H1 (cell line): ENCODE results near the gene TIMM10B. TPM values are rescaled to one million over a fixed set of nuclear protein-coding genes. Genes with fewer than 3 reads are reported as not detected.

ENCODE experiments used
- CTCF ChIA-PET: fragments of 300-600 bp; sonication (Branson Sonifier 250); formaldehyde crosslinking; loops from one replicate; lab custom pipeline; 2021; ENCODE audit not compliant: partially characterized antibody; lab: Charles Lee
- POLR2A ChIA-PET: fragments of 300-600 bp; sonication (Branson Sonifier 250); formaldehyde crosslinking; loops from one replicate; lab custom pipeline; 2021; ENCODE audit warnings: inconsistent platforms; ENCODE audit not compliant: partially characterized antibody; lab: Charles Lee
- DNase-seq, 2 experiments: peaks; one replicate each; pipeline versions ENCODE4 v3.0.0 to v3.0.0-alpha.2; 2010 to 2022; ENCODE audit warnings: low spot score in 2 of 2, low read depth in 1 of 2, mixed read lengths in 1 of 2
- FAIRE-seq: peaks from 2 replicates; lab custom pipeline; 2011; peaks lifted over from hg19 to GRCh38; lab: Jason Lieb, UNC
- H2AFZ ChIP-seq: 2 replicates; pipeline ENCODE4 v1.8.1; 2012; ENCODE audit warnings: low read length, inconsistent platforms
- H2AK5ac ChIP-seq: 2 replicates; pipeline ENCODE4 v1.6.1; 2013; ENCODE audit warnings: low read depth, low read length
- H2BK120ac ChIP-seq: replicated peaks from 2 replicates; pipeline ENCODE3; 2013; ENCODE audit warnings: low read depth, low read length, inconsistent platforms
- H2BK12ac ChIP-seq: 2 replicates; pipeline ENCODE4 v1.6.1; 2013; ENCODE audit warnings: low read depth, low read length
- H2BK15ac ChIP-seq: 2 replicates; pipeline ENCODE4 v1.6.1; 2013; ENCODE audit warnings: low read length
- H2BK20ac ChIP-seq: 2 replicates; pipeline ENCODE4 v1.6.1; 2013; ENCODE audit warnings: low read length
- H2BK5ac ChIP-seq: 2 replicates; pipeline ENCODE4 v1.6.1; 2013; ENCODE audit warnings: low read depth, low read length
- H3K14ac ChIP-seq: 2 replicates; pipeline ENCODE4 v1.6.1; 2013; ENCODE audit warnings: inconsistent platforms; ENCODE audit not compliant: insufficient read length
- H3K18ac ChIP-seq: 2 replicates; pipeline ENCODE4 v1.6.1; 2013; ENCODE audit warnings: low read length; ENCODE audit errors: extremely low read depth
- H3K23ac ChIP-seq: 2 replicates; pipeline ENCODE4 v1.6.1; 2013; ENCODE audit warnings: inconsistent platforms; ENCODE audit not compliant: insufficient read length
- H3K23me2 ChIP-seq: 2 replicates; pipeline ENCODE4 v1.6.1; 2013; ENCODE audit warnings: low read depth, low read length
- H3K27ac ChIP-seq: 2 replicates; pipeline ENCODE4 v1.6.1; 2011; ENCODE audit warnings: low read depth, low read length, inconsistent platforms
- H3K27me3 ChIP-seq, 4 experiments: replicated peaks in 1 of 4; 1 replicate in 1 of 4; 2 replicates in 3 of 4; pipeline versions ENCODE4 v1.6.1 to v1.8.1; 2011 to 2013; ENCODE audit warnings: low read length in 3 of 4, mild to moderate bottlenecking in 3 of 4, inconsistent platforms in 2 of 4, mixed read lengths in 2 of 4, moderate library complexity in 1 of 4; ENCODE audit not compliant: control insufficient read depth in 3 of 4, insufficient read depth in 3 of 4; ENCODE audit errors: extremely low read depth in 1 of 4
- H3K36me3 ChIP-seq, 4 experiments: 2 replicates each; pipeline versions ENCODE4 v1.6.1 to v1.8.1; 2011 to 2013; ENCODE audit warnings: mild to moderate bottlenecking in 4 of 4, low read length in 3 of 4, moderate library complexity in 2 of 4, control low read depth in 1 of 4, inconsistent platforms in 1 of 4; ENCODE audit not compliant: insufficient read depth in 4 of 4, control insufficient read depth in 2 of 4
- H3K4ac ChIP-seq: replicated peaks from 2 replicates; pipeline ENCODE3; 2013; ENCODE audit warnings: low read length, low read depth, mixed read lengths, inconsistent platforms; ENCODE audit not compliant: insufficient read length
- H3K4me1 ChIP-seq, 4 experiments: replicated peaks in 1 of 4; 1 replicate in 1 of 4; 2 replicates in 3 of 4; pipeline versions ENCODE4 v1.6.1 to v1.8.1; 2011 to 2013; ENCODE audit warnings: low read length in 3 of 4, inconsistent platforms in 2 of 4, mixed read lengths in 1 of 4; ENCODE audit not compliant: insufficient read depth in 4 of 4, control insufficient read depth in 3 of 4
- H3K4me2 ChIP-seq, 2 experiments: 2 replicates each; pipeline versions ENCODE4 v1.6.1 to v1.8.1; 2011 to 2013; ENCODE audit warnings: low read depth in 2 of 2, low read length in 2 of 2, control low read depth in 1 of 2, inconsistent platforms in 1 of 2, mild to moderate bottlenecking in 1 of 2; ENCODE audit not compliant: insufficient read depth in 1 of 2
- H3K4me3 ChIP-seq, 4 experiments: fragments of 200-600, 300-600 bp in 1 of 4; sonication (generic), shearing (Covaris generic), sonication (Bioruptor Twin) in 1 of 4; 2 replicates each; pipeline versions ENCODE4 v1.5.1 to v1.8.1; 2011 to 2016; ENCODE audit warnings: low read length in 4 of 4, low read depth in 3 of 4, control low read depth in 2 of 4, inconsistent platforms in 2 of 4, mild to moderate bottlenecking in 2 of 4, mixed read lengths in 1 of 4, moderate library complexity in 1 of 4; ENCODE audit not compliant: insufficient read depth in 2 of 4; ENCODE audit errors: extremely low read depth in 1 of 4
- H3K56ac ChIP-seq: replicated peaks from 2 replicates; pipeline ENCODE3; 2013; ENCODE audit warnings: low read depth, mild to moderate bottlenecking, mixed read lengths, low read length, inconsistent platforms; ENCODE audit not compliant: insufficient read length
- H3K79me1 ChIP-seq: 2 replicates; pipeline ENCODE4 v1.6.1; 2013; ENCODE audit warnings: low read depth, low read length, control low read depth
- H3K79me2 ChIP-seq, 2 experiments: 2 replicates each; pipeline versions ENCODE4 v1.6.1 to v1.8.1; 2012 to 2013; ENCODE audit warnings: low read length in 2 of 2, mild to moderate bottlenecking in 2 of 2, inconsistent platforms in 1 of 2; ENCODE audit not compliant: insufficient read depth in 2 of 2, control insufficient read depth in 1 of 2
- H3K9ac ChIP-seq, 4 experiments: replicated peaks in 1 of 4; 1 replicate in 1 of 4; 2 replicates in 3 of 4; pipeline versions ENCODE4 v1.6.1 to v1.8.1; 2011 to 2013; ENCODE audit warnings: low read depth in 3 of 4, low read length in 3 of 4, control low read depth in 2 of 4, mild to moderate bottlenecking in 2 of 4, moderate library complexity in 2 of 4, inconsistent platforms in 1 of 4; ENCODE audit errors: extremely low read depth in 1 of 4
- H3K9me3 ChIP-seq, 2 experiments: 2 replicates each; pipeline versions ENCODE4 v1.6.1 to v1.8.1; 2012 to 2013; ENCODE audit warnings: mild to moderate bottlenecking in 2 of 2, moderate library complexity in 2 of 2, control low read depth in 1 of 2, inconsistent platforms in 1 of 2, low read depth in 1 of 2, low read length in 1 of 2, mixed read lengths in 1 of 2; ENCODE audit not compliant: insufficient read depth in 2 of 2
- H4K20me1 ChIP-seq, 2 experiments: replicated peaks in 1 of 2; 2 replicates each; pipeline versions ENCODE3 to v1.8.1; 2011 to 2013; ENCODE audit warnings: inconsistent platforms in 2 of 2, low read length in 2 of 2, mild to moderate bottlenecking in 1 of 2; ENCODE audit not compliant: insufficient read depth in 2 of 2, control insufficient read depth in 1 of 2
- H4K5ac ChIP-seq: 2 replicates; pipeline ENCODE4 v1.6.1; 2013; ENCODE audit warnings: low read length, low read depth, mixed read lengths, inconsistent platforms; ENCODE audit not compliant: insufficient read length
- H4K8ac ChIP-seq: 2 replicates; pipeline ENCODE4 v1.8.0; 2013; ENCODE audit warnings: mild to moderate bottlenecking, moderate library complexity, low read length, inconsistent platforms; ENCODE audit not compliant: insufficient read depth; ENCODE audit errors: extremely low read depth
- H4K91ac ChIP-seq: replicated peaks from 2 replicates; pipeline ENCODE3; 2013; ENCODE audit warnings: low read length, mixed read lengths, inconsistent platforms; ENCODE audit not compliant: insufficient read length
- MAX ChIP-seq: IDR thresholded peaks from 2 replicates; pipeline ENCODE4 v1.6.1; 2012; ENCODE audit warnings: inconsistent platforms
- NRF1 ChIP-seq: IDR thresholded peaks from 2 replicates; pipeline ENCODE4 v1.6.1; 2011; ENCODE audit warnings: mild to moderate bottlenecking, low read depth, low read length, improper control_type of control experiment
- WGBS, 2 experiments: shearing (Covaris generic) in 1 of 2; methylation state at CpG; one replicate each; pipeline versions ENCODE4 v1.1.6 to v1.1.7; 2013 to 2015; ENCODE audit warnings: low lambda C conversion rate in 2 of 2, mixed read lengths in 2 of 2, inconsistent platforms in 1 of 2, low coverage in 1 of 2, missing lambda C conversion rate in 1 of 2; ENCODE audit not compliant: insufficient replicate concordance in 2 of 2, insufficient coverage in 1 of 2, insufficient read length in 1 of 2; ENCODE audit errors: extremely low coverage in 1 of 2, missing lambda C conversion rate in 1 of 2; 5-methylcytosine and 5-hydroxymethylcytosine counted together
- polyA plus RNA-seq, 7 experiments: library from polyadenylated mRNA; depleted of rRNA in 3 of 7; stranded (reverse) in 5 of 7; unstranded in 2 of 7; fragments of >200 nt in 5 of 7; fragments of 200-250 nt in 2 of 7; gene quantifications; 1 replicate in 5 of 7; 2 replicates in 1 of 7; 4 replicates in 1 of 7; pipeline versions ENCODE4 v1.2.1 to v1.2.3, GENCODE V29; 2011 to 2013; ENCODE audit warnings: missing spikeins in 2 of 7, mixed read lengths in 2 of 7
- total RNA-seq: library from RNA; stranded (reverse); fragmentation: NEBNext Ultra II Directional; extraction: Animal tissue kit (Norgen Biotek cat#: 25700); gene quantifications from 2 replicates; pipeline ENCODE4 v1.2.1, GENCODE V29; 2021

The TIMM10B gene
- total and polyA plus RNA-seq, 2 of the 8 experiments (the other 6 are each of a cell fraction or from before 2014, with no cell fraction given) = 38.2 to 47.8 TPM

GRCh38 chr11:6472934-6473333 is 8.4 kb upstream of the TIMM10B start:
- H3K27ac ChIP-seq = no peak overlapping the region
- no peak overlapping the region for H4K5ac ChIP-seq
- no peak overlapping the region for H2BK12ac ChIP-seq
- peaks cover 1 to 3% of the 10 kb centered on the region in 2 experiments for H4K20me1 ChIP-seq
- peaks cover 10% of the 10 kb centered on the region; the same call in 1 of the 2 replicates for H3K23me2 ChIP-seq
- CTCF ChIA-PET = interaction anchor here (1.1 to 7.0 kb wide), 5 partner anchors 18 to 94 kb away, joined by 3 to 69 read pairs (median 13); no protein-coding TSS in a partner anchor
- H3K4me3 ChIP-seq = peak overlapping the region; percentile 43 to 97 (median 77)
- no peak overlapping the region for H3K14ac ChIP-seq
- FAIRE-seq = no peak
- H2BK5ac ChIP-seq = no peak overlapping the region
- H3K4me2 ChIP-seq = peak overlapping the region; percentile 80 to 99
- no peak overlapping the region for H3K4ac ChIP-seq
- H2BK120ac ChIP-seq = no peak overlapping the region
- no peaks in the 10 kb centered on the region; a peak in 1 of 7 replicates for H3K27me3 ChIP-seq
- TF ChIP-seq NRF1 (no peak), MAX (no peak)
- no peak overlapping the region for H4K8ac ChIP-seq
- POLR2A ChIA-PET = interaction anchor here (0.8 to 1.7 kb wide), 6 partner anchors 11 to 134 kb away, joined by 3 to 12 read pairs (median 4); partner anchors contain the start of gene DNHD1
- peaks cover 9 to 16% (median 12%) of the 10 kb centered on the region in 4 experiments; a peak in 7 of 8 replicates for H3K36me3 ChIP-seq
- no peak overlapping the region for H3K56ac ChIP-seq
- H2BK15ac ChIP-seq = no peak overlapping the region
- no peak for DNase-seq
- H3K18ac ChIP-seq = no peak overlapping the region
- H3K4me1 ChIP-seq = peaks cover 10 to 21% (median 15%) of the 10 kb centered on the region in 4 experiments
- no peak overlapping the region for H3K23ac ChIP-seq
- no peak overlapping the region for H2AFZ ChIP-seq
- no peaks in the 10 kb centered on the region for H3K79me2 ChIP-seq
- no peak overlapping the region for H4K91ac ChIP-seq
- no peak overlapping the region; a peak in 1 of 7 replicates for H3K9ac ChIP-seq
- WGBS, 2 experiments = 29% methylated on average over 1 of the region's 1 CpG; no CpG with 5 or more reads in 1 of the 2 experiments
- no peak overlapping the region for H2AK5ac ChIP-seq
- no peaks in the 10 kb centered on the region for H3K79me1 ChIP-seq
- H2BK20ac ChIP-seq = no peak overlapping the region
- no peaks in the 10 kb centered on the region for H3K9me3 ChIP-seq
